OCI-LY7 (cell line): Measurements from ENCODE around the gene CDA.

Source experiments
- CTCF ChIP-seq: fragments of 200-600 bp; sonication (generic); conservative IDR thresholded peaks from 2 replicates; pipeline ENCODE4 v1.5.1; 2014; ENCODE audit warnings: mild to moderate bottlenecking, antibody characterized with exemption, low read length, moderate library complexity, mixed read lengths
- EZH2phosphoT487 ChIP-seq: fragments of 200-600 bp; sonication (generic); IDR thresholded peaks from 2 replicates; pipeline ENCODE4 v1.6.1; 2018; ENCODE audit warnings: low read depth, borderline replicate concordance, mild to moderate bottlenecking, mixed run types, antibody characterized with exemption, low read length, moderate library complexity, mixed read lengths

GRCh38 chr1:20584890-20585289, 4.0 kb upstream of the CDA start:
- TF ChIP-seq CTCF (no peak), EZH2phosphoT487 (no peak)
